AG09309 (cell line): ENCODE results near the gene SEC16B.

Experiments
- DNase-seq: peaks from one replicate; pipeline ENCODE4 v3.0.0-alpha.2; 2010; ENCODE audit warnings: low read depth
- H3K4me3 ChIP-seq: 2 replicates; pipeline ENCODE4 v1.5.1; 2011; ENCODE audit warnings: mild to moderate bottlenecking, low read depth, low read length, moderate library complexity; ENCODE audit not compliant: control insufficient read depth
- CTCF ChIP-seq: IDR thresholded peaks from 2 replicates; pipeline ENCODE4 v1.5.1; 2011; ENCODE audit warnings: mild to moderate bottlenecking, low read depth, low read length, inconsistent platforms; ENCODE audit not compliant: insufficient read depth, control insufficient read depth; ENCODE audit errors: missing control alignments

Gene SEC16B

DNA sequence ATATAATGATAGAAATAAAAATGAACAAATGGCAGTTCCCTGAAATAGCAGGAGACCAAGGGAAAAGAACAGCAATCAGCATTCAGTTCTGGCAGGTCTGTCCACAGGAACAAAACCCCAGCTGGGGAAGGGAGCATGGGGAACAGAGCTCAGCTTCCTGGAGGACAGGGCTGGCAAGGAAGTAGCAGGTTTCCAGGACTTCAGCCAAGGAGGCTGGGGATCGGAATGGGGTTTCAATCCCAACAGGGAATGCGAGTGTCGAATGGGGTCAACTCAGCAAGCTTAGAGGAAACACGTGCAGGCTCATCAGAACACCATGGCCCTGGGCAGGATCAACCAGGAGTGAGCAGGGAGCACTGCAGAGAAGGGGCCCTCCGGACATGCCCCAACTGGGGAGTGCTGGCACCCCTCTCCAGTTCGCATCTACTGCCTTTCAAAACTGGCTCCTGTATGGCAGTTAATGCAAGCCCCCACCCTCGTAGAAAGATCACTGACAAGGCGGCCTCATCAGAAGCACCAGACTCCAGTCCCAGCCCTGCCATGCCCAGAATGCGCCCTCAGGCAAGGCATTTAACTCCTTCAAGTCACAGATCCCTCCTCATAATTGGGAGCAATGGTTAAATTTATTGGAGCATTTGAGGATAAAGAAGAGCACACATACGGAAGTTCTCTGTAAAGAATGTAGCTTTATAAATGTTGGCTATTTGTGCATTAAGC lies 72.4 kb downstream of the SEC16B start:
- TF ChIP-seq CTCF, result no peak

More for the DNA sequence above, 72.4 kb downstream of the SEC16B start:
- DNase-seq, result no peak
- no peak overlapping the region for H3K4me3 ChIP-seq
